ENCODE measurements around the gene NTF4. TPM values are rescaled to one million over a fixed set of nuclear protein-coding genes. Genes with fewer than 3 reads are reported as not detected.

Gene NTF4
- total and polyA plus RNA-seq, 2 donors from 2014 or later, result 0.28 TPM; not detected in 1

- no peak for TF ChIP-seq CTCF (IDR thresholded peaks at IDR 0.05; ENCODE audit: borderline replicate concordance, extremely low read depth, insufficient read depth)
- Histone ChIP-seq H3K36me3 (ENCODE audit: control insufficient read depth in 2 of 3, insufficient read depth in 3 of 3, low read length in 3 of 3) (peaks cover 19 to 58% (median 24%) of the 10 kb centered on the region in 3 donors), H3K27ac (ENCODE audit: low read depth in 2 of 2, low read length in 2 of 2) (no peak overlapping the region), H3K4me1 (ENCODE audit: control insufficient read depth in 2 of 3, insufficient read depth in 2 of 3, low read depth in 1 of 3, low read length in 3 of 3) (peaks cover 0 to 6% (median 0%) of the 10 kb centered on the region in 3 donors), H3K4me3 (ENCODE audit: low read length in 3 of 3) (no peak overlapping the region), H3K9me3 (ENCODE audit: control insufficient read depth in 2 of 3, insufficient read depth in 1 of 3, low read length in 3 of 3) (no peaks in the 10 kb centered on the region), H3K9ac (ENCODE audit: low read length in 3 of 3) (no peak overlapping the region), H3K27me3 (ENCODE audit: control insufficient read depth, insufficient read depth, low read length) (no peaks in the 10 kb centered on the region)
- DNase-seq (no peak), FAIRE-seq (no peak)
- intact Hi-C loops (cut with DNase I), result no loop called here
Measured at GRCh38 chr19:49094505-49095482, 30.2 kb upstream of the NTF4 start.

GRCh38 chr19:49092686-49093085 is 28.1 kb upstream of the NTF4 start:
- Histone ChIP-seq H3K4me1 (ENCODE audit: control insufficient read depth in 2 of 3, insufficient read depth in 2 of 3, low read depth in 1 of 3, low read length in 3 of 3) (peaks cover 0 to 4% (median 1%) of the 10 kb centered on the region in 3 donors), H3K36me3 (ENCODE audit: control insufficient read depth in 2 of 3, insufficient read depth in 3 of 3, low read length in 3 of 3) (peaks cover 11 to 41% (median 20%) of the 10 kb centered on the region in 3 donors), H3K9me3 (ENCODE audit: control insufficient read depth in 2 of 3, insufficient read depth in 1 of 3, low read length in 3 of 3) (no peaks in the 10 kb centered on the region), H3K27me3 (ENCODE audit: control insufficient read depth, insufficient read depth, low read length) (no peaks in the 10 kb centered on the region), H3K9ac (ENCODE audit: low read length in 3 of 3) (no peak overlapping the region), H3K4me3 (ENCODE audit: low read length in 3 of 3) (no peak overlapping the region), H3K27ac (ENCODE audit: low read depth in 2 of 2, low read length in 2 of 2) (no peak overlapping the region)
- intact Hi-C loops (cut with DNase I), result no loop called here
- FAIRE-seq (no peak), DNase-seq (no peak)
- TF ChIP-seq CTCF (IDR thresholded peaks at IDR 0.05; ENCODE audit: borderline replicate concordance, extremely low read depth, insufficient read depth), result no peak

- no peak overlapping the region for H3K27ac ChIP-seq (ENCODE audit: low read depth in 2 of 2, low read length in 2 of 2)
- peaks cover 0 to 6% (median 6%) of the 10 kb centered on the region in 3 donors for H3K4me1 ChIP-seq (ENCODE audit: control insufficient read depth in 2 of 3, insufficient read depth in 2 of 3, low read depth in 1 of 3, low read length in 3 of 3)
- H3K9me3 ChIP-seq (ENCODE audit: control insufficient read depth in 2 of 3, insufficient read depth in 1 of 3, low read length in 3 of 3), result no peaks in the 10 kb centered on the region
- no peak overlapping the region for H3K9ac ChIP-seq (ENCODE audit: low read length in 3 of 3)
- FAIRE-seq (no peak), DNase-seq (no peak)
- no peak overlapping the region for H3K4me3 ChIP-seq (ENCODE audit: low read length in 3 of 3)
- no peaks in the 10 kb centered on the region for H3K27me3 ChIP-seq (ENCODE audit: control insufficient read depth, insufficient read depth, low read length)
- peaks cover 11 to 34% (median 20%) of the 10 kb centered on the region in 3 donors for H3K36me3 ChIP-seq (ENCODE audit: control insufficient read depth in 2 of 3, insufficient read depth in 3 of 3, low read length in 3 of 3)
- intact Hi-C loops (cut with DNase I), result no loop called here
- TF ChIP-seq CTCF (IDR thresholded peaks at IDR 0.05; ENCODE audit: borderline replicate concordance, extremely low read depth, insufficient read depth), result no peak
Measured at GRCh38 chr19:49091391-49092038, 26.9 kb upstream of the NTF4 start.
